OCI-LY3 (cell line): ENCODE data around the gene LUC7L3.

Experiments
- CTCF ChIP-seq: fragments of 200-600, 300-600 bp; sonication (generic); IDR thresholded peaks from 2 replicates; pipeline ENCODE4 v1.5.1; 2014; ENCODE audit warnings: antibody characterized with exemption, low read length, low read depth
- EZH2phosphoT487 ChIP-seq: fragments of 200-600 bp; shearing (Covaris generic); IDR thresholded peaks from 2 replicates; pipeline ENCODE4 v1.6.1; 2018; ENCODE audit warnings: antibody characterized with exemption, mixed run types, low read depth

- TF ChIP-seq CTCF (no peak), EZH2phosphoT487 (no peak)
These were observed 29.8 kb downstream of the LUC7L3 start for GRCh38 chr17:50749245-50749644.
